GM12891 (cell line): ENCODE measurements around the gene BICDL1.
"Not testable (repeated sequence)": the region's sequence is repeated elsewhere in the genome, so short reads cannot be mapped to it uniquely, and the experiment has no call there.

Source experiments
- PAX5 ChIP-seq: IDR thresholded peaks from 2 replicates; pipeline ENCODE4 v1.6.1; 2011; ENCODE audit warnings: low read length, moderate library complexity, mild to moderate bottlenecking; ENCODE audit not compliant: insufficient read depth, severe bottlenecking
- POLR2A ChIP-seq: IDR thresholded peaks from 2 replicates; pipeline ENCODE4 v1.6.1; 2011; ENCODE audit warnings: low read depth, low read length, control low read depth
- POLR2AphosphoS5 ChIP-seq: IDR thresholded peaks from 2 replicates; pipeline ENCODE4 v1.6.1; 2011; ENCODE audit warnings: low read depth, low read length, control low read depth
- POU2F2 ChIP-seq: IDR thresholded peaks from 2 replicates; pipeline ENCODE4 v1.6.1; 2011; ENCODE audit warnings: low read depth, mild to moderate bottlenecking, control low read depth, low read length, moderate library complexity
- SPI1 ChIP-seq: IDR thresholded peaks from 2 replicates; pipeline ENCODE4 v1.6.1; 2011; ENCODE audit warnings: low read depth, low read length, control low read depth
- TAF1 ChIP-seq: IDR thresholded peaks from 2 replicates; pipeline ENCODE4 v1.6.1; 2011; ENCODE audit warnings: low read depth, low read length, control low read depth

DNA sequence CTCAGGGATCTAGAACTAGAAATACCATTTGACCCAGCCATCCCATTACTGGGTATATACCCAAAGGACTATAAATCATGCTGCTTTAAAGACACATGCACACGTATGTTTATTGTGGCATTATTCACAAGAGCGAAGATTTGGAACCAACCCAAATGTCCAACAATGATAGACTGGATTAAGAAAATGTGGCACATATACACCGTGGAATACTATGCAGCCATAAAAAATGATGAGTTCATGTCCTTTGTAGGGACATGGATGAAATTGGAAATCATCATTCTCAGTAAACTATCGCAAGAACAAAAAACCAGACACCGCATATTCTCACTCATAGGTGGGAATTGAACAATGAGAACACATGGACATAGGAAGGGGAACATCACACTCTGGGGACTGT is 56.3 kb downstream of the BICDL1 start:
- TF ChIP-seq POLR2A, SPI1, POLR2AphosphoS5, TAF1, PAX5, POU2F2: not testable (repeated sequence)
